Hypothalamus (tissue), 51 donors: ENCODE data around the gene RAD51B.
"Not testable (repeated sequence)": the region's sequence is repeated elsewhere in the genome, so short reads cannot be mapped to it uniquely, and the experiment has no call there.

Experiments
- DNase-seq, 51 donors: peaks; one replicate each; lab custom pipeline; 2025; lab: John Stamatoyannopoulos, UW

RAD51B gene

GRCh38 chr14:68221046-68221445 is 401.5 kb downstream of the RAD51B start:
- not testable (repeated sequence) for DNase-seq

GRCh38 chr14:68222154-68222553 is 402.6 kb downstream of the RAD51B start:
- DNase-seq: no peak

- no peak for DNase-seq
Measured at GRCh38 chr14:68222726-68223125, 403.1 kb downstream of the RAD51B start.

GRCh38 chr14:68223631-68224030 is 404.1 kb downstream of the RAD51B start:
- DNase-seq: no peak

- no peak for DNase-seq
Measured at GRCh38 chr14:68225321-68225720, 405.7 kb downstream of the RAD51B start.

GRCh38 chr14:68226523-68226922 is 406.9 kb downstream of the RAD51B start:
- no peak for DNase-seq

- DNase-seq: no peak
Measured at GRCh38 chr14:68228656-68229055, 409.1 kb downstream of the RAD51B start.

GRCh38 chr14:68229423-68230100 is 410.0 kb downstream of the RAD51B start:
- no peak for DNase-seq

GRCh38 chr14:68230202-68230949 is 410.8 kb downstream of the RAD51B start:
- no peak for DNase-seq

GRCh38 chr14:68230950-68231717 is 411.6 kb downstream of the RAD51B start:
- no peak for DNase-seq

- no peak for DNase-seq
Measured at GRCh38 chr14:68231898-68232297, 412.3 kb downstream of the RAD51B start.

- peak in 5 of 51 donors; percentile 7 to 36 (median 23) for DNase-seq
Measured at GRCh38 chr14:68232300-68233055, 412.9 kb downstream of the RAD51B start.

- no peak for DNase-seq
Measured at GRCh38 chr14:68233101-68233784, 413.7 kb downstream of the RAD51B start.

- no peak for DNase-seq
Measured at GRCh38 chr14:68234101-68234905, 414.7 kb downstream of the RAD51B start.

- DNase-seq: no peak
Measured at GRCh38 chr14:68235011-68235410, 415.4 kb downstream of the RAD51B start.

GRCh38 chr14:68236582-68237458 is 417.2 kb downstream of the RAD51B start:
- peak in 1 of 51 donors; percentile 19 for DNase-seq

GRCh38 chr14:68238551-68238950 is 419.0 kb downstream of the RAD51B start:
- no peak for DNase-seq

- no peak for DNase-seq
Measured at GRCh38 chr14:68238976-68239375, 419.4 kb downstream of the RAD51B start.
